HepG2 (cell line): ENCODE data around the gene MYO18B.

Experiments used
- CHD4 ChIP-seq: fragments of 200-600 bp; sonication (generic); IDR thresholded peaks from 2 replicates; pipeline ENCODE4 v1.7.0; 2017; ENCODE audit warnings: mild to moderate bottlenecking, low read length, borderline replicate concordance
- DPF2 ChIP-seq: sonication (generic); formaldehyde crosslinking; IDR thresholded peaks from 2 replicates; pipeline ENCODE4 v1.4.0; 2020; ENCODE audit warnings: mild to moderate bottlenecking, low read depth, missing genetic modification reagents, borderline replicate concordance
- ETV5 ChIP-seq: IDR thresholded peaks from 2 replicates; pipeline ENCODE4 v1.6.1; 2018; ENCODE audit warnings: missing biosample characterization, missing genetic modification reagents, inconsistent platforms, borderline replicate concordance
- MAFG ChIP-seq: sonication (generic); formaldehyde crosslinking; IDR thresholded peaks from 2 replicates; pipeline ENCODE4 v1.5.1; 2020; ENCODE audit warnings: mild to moderate bottlenecking, missing genetic modification reagents
- MED1 ChIP-seq: sonication (generic); formaldehyde crosslinking; IDR thresholded peaks from 2 replicates; pipeline ENCODE4 v1.4.0; 2020; ENCODE audit warnings: missing genetic modification reagents
- ZNF354B ChIP-seq: sonication (generic); formaldehyde crosslinking; IDR thresholded peaks from 2 replicates; pipeline ENCODE4 v1.8.0; 2022; ENCODE audit warnings: mild to moderate bottlenecking, missing genetic modification reagents
- ZNF431 ChIP-seq: sonication (generic); formaldehyde crosslinking; IDR thresholded peaks from 2 replicates; pipeline ENCODE4 v1.9.0; 2022; ENCODE audit warnings: missing genetic modification reagents, low read depth, mild to moderate bottlenecking, borderline replicate concordance
- TF ChIP-seq, protein P1 (sequence below): sonication (generic); formaldehyde crosslinking; conservative IDR thresholded peaks from 2 replicates; pipeline ENCODE4 v1.4.0; 2020; ENCODE audit warnings: missing genetic modification reagents
- TF ChIP-seq, protein P2 (sequence below): sonication (generic); formaldehyde crosslinking; IDR thresholded peaks from 2 replicates; pipeline ENCODE4 v1.5.0; 2020; ENCODE audit warnings: mild to moderate bottlenecking, missing genetic modification reagents, moderate library complexity
- TF ChIP-seq, protein P3 (sequence below), 2 experiments: sonication (generic) in 1 of 2; formaldehyde crosslinking in 1 of 2; IDR thresholded peaks; 2 replicates each; pipeline versions ENCODE4 v1.4.0 to v1.6.1; 2018 to 2020; ENCODE audit warnings: missing genetic modification reagents in 2 of 2, borderline replicate concordance in 1 of 2, low read depth in 1 of 2, mild to moderate bottlenecking in 1 of 2, missing biosample characterization in 1 of 2

DNA sequence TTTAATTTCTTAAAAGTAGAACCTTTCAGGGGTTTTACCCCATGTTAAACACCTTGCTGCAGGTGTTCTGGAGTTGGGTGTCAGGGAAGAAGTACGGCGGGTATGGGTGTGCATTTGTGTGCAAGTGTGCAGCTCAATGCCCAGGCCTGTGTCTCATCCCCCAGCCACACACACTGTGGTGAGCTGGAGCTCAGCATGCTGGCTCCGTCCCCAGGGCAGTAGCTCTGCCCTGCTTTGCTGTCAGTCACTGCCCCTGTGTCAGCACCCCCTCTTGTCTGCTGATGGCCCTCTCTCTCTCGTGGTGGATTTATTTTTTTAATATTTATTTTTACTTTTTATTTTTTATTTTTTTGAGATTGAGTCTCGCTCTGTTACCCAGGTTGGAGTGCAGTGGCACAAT is 35.8 kb upstream of the MYO18B start:
- TF ChIP-seq, protein P1, sequence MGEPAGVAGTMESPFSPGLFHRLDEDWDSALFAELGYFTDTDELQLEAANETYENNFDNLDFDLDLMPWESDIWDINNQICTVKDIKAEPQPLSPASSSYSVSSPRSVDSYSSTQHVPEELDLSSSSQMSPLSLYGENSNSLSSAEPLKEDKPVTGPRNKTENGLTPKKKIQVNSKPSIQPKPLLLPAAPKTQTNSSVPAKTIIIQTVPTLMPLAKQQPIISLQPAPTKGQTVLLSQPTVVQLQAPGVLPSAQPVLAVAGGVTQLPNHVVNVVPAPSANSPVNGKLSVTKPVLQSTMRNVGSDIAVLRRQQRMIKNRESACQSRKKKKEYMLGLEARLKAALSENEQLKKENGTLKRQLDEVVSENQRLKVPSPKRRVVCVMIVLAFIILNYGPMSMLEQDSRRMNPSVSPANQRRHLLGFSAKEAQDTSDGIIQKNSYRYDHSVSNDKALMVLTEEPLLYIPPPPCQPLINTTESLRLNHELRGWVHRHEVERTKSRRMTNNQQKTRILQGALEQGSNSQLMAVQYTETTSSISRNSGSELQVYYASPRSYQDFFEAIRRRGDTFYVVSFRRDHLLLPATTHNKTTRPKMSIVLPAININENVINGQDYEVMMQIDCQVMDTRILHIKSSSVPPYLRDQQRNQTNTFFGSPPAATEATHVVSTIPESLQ (CRISPR knock-in tag): no peak
- TF ChIP-seq ZNF354B (CRISPR knock-in tag) (no peak), ZNF431 (CRISPR knock-in tag) (no peak), ETV5 (CRISPR knock-in tag) (no peak), CHD4 (no peak), MAFG (CRISPR knock-in tag) (no peak), DPF2 (CRISPR knock-in tag) (no peak), MED1 (no peak)
- TF ChIP-seq, protein P2, sequence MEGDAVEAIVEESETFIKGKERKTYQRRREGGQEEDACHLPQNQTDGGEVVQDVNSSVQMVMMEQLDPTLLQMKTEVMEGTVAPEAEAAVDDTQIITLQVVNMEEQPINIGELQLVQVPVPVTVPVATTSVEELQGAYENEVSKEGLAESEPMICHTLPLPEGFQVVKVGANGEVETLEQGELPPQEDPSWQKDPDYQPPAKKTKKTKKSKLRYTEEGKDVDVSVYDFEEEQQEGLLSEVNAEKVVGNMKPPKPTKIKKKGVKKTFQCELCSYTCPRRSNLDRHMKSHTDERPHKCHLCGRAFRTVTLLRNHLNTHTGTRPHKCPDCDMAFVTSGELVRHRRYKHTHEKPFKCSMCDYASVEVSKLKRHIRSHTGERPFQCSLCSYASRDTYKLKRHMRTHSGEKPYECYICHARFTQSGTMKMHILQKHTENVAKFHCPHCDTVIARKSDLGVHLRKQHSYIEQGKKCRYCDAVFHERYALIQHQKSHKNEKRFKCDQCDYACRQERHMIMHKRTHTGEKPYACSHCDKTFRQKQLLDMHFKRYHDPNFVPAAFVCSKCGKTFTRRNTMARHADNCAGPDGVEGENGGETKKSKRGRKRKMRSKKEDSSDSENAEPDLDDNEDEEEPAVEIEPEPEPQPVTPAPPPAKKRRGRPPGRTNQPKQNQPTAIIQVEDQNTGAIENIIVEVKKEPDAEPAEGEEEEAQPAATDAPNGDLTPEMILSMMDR (CRISPR knock-in tag): no peak
- TF ChIP-seq, protein P3, sequence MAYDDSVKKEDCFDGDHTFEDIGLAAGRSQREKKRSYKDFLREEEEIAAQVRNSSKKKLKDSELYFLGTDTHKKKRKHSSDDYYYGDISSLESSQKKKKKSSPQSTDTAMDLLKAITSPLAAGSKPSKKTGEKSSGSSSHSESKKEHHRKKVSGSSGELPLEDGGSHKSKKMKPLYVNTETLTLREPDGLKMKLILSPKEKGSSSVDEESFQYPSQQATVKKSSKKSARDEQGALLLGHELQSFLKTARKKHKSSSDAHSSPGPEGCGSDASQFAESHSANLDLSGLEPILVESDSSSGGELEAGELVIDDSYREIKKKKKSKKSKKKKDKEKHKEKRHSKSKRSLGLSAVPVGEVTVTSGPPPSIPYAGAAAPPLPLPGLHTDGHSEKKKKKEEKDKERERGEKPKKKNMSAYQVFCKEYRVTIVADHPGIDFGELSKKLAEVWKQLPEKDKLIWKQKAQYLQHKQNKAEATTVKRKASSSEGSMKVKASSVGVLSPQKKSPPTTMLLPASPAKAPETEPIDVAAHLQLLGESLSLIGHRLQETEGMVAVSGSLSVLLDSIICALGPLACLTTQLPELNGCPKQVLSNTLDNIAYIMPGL (CRISPR knock-in tag; IDR thresholded peaks at IDR 0.05; ENCODE audit: borderline replicate concordance in 1 of 2, low read depth in 1 of 2): no peak
